MM.1S (cell line): ENCODE results near the gene TMEM259.

Source experiments
- DNase-seq: peaks from one replicate; pipeline ENCODE4 v3.0.0-alpha.2; 2015
- H2AFZ ChIP-seq: fragments of 300-600 bp; sonication (generic); 2 replicates; pipeline ENCODE4 v1.6.0; 2016; ENCODE audit warnings: antibody characterized with exemption, low read length
- H3F3A ChIP-seq: fragments of 300-600 bp; sonication (generic); 2 replicates; pipeline ENCODE4 v1.6.1; 2016; ENCODE audit warnings: mild to moderate bottlenecking, antibody characterized with exemption, low read length, moderate library complexity, mixed read lengths; ENCODE audit not compliant: insufficient read depth
- H3K27ac ChIP-seq: fragments of 300-600 bp; sonication (generic); 2 replicates; pipeline ENCODE4 v1.5.1; 2016; ENCODE audit warnings: mild to moderate bottlenecking, low read length
- H3K27me3 ChIP-seq: fragments of 300-600 bp; sonication (generic); replicated peaks from 2 replicates; pipeline ENCODE4 v1.6.0; 2016; ENCODE audit warnings: low read length; ENCODE audit not compliant: insufficient read depth
- H3K36me3 ChIP-seq: fragments of 300-600 bp; sonication (generic); replicated peaks from 2 replicates; pipeline ENCODE4 v1.6.1; 2016; ENCODE audit warnings: mild to moderate bottlenecking, low read length, mixed read lengths; ENCODE audit not compliant: insufficient read depth
- H3K4me1 ChIP-seq: fragments of 300-600 bp; sonication (generic); 2 replicates; pipeline ENCODE4 v1.6.1; 2016; ENCODE audit warnings: low read length, mixed read lengths
- H3K4me2 ChIP-seq: fragments of 300-600 bp; sonication (generic); 2 replicates; pipeline ENCODE4 v1.6.0; 2016; ENCODE audit warnings: low read depth, low read length
- H3K4me3 ChIP-seq: fragments of 300-600 bp; sonication (generic); 2 replicates; pipeline ENCODE4 v1.5.1; 2016; ENCODE audit warnings: low read length, mixed read lengths
- H3K79me2 ChIP-seq: fragments of 300-600 bp; sonication (generic); 2 replicates; pipeline ENCODE4 v1.6.1; 2016; ENCODE audit warnings: mixed run types, low read length, mixed read lengths
- H3K9ac ChIP-seq: fragments of 300-600 bp; sonication (generic); 2 replicates; pipeline ENCODE4 v1.6.1; 2016; ENCODE audit warnings: low read length, mixed read lengths
- H3K9me2 ChIP-seq: fragments of 300-600 bp; sonication (generic); replicated peaks from 2 replicates; pipeline ENCODE4 v1.6.1; 2016; ENCODE audit warnings: mild to moderate bottlenecking, low read length, mixed read lengths; ENCODE audit not compliant: insufficient read depth
- H3K9me3 ChIP-seq: fragments of 300-600 bp; sonication (generic); replicated peaks from 2 replicates; pipeline ENCODE4 v1.6.1; 2016; ENCODE audit warnings: mild to moderate bottlenecking, low read length, mixed read lengths; ENCODE audit not compliant: insufficient read depth
- H4K20me1 ChIP-seq: fragments of 300-600 bp; sonication (generic); 2 replicates; pipeline ENCODE4 v1.6.1; 2016; ENCODE audit warnings: mild to moderate bottlenecking, low read length, moderate library complexity, mixed read lengths; ENCODE audit not compliant: insufficient read depth
- CTCF ChIP-seq: fragments of 300-600 bp; sonication (generic); IDR thresholded peaks from 2 replicates; pipeline ENCODE4 v1.5.1; 2016; ENCODE audit warnings: antibody characterized with exemption, low read length, mixed read lengths
- EZH2 ChIP-seq: fragments of 300-600 bp; sonication (generic); optimal IDR thresholded peaks from 2 replicates; pipeline ENCODE3; 2017; ENCODE audit warnings: low read depth, mild to moderate bottlenecking, antibody characterized with exemption, low read length, mixed read lengths
- EZH2phosphoT487 ChIP-seq: fragments of 300-600 bp; sonication (generic); IDR thresholded peaks from 2 replicates; pipeline ENCODE4 v1.6.1; 2018; ENCODE audit warnings: antibody characterized with exemption, low read length

The TMEM259 gene

DNA sequence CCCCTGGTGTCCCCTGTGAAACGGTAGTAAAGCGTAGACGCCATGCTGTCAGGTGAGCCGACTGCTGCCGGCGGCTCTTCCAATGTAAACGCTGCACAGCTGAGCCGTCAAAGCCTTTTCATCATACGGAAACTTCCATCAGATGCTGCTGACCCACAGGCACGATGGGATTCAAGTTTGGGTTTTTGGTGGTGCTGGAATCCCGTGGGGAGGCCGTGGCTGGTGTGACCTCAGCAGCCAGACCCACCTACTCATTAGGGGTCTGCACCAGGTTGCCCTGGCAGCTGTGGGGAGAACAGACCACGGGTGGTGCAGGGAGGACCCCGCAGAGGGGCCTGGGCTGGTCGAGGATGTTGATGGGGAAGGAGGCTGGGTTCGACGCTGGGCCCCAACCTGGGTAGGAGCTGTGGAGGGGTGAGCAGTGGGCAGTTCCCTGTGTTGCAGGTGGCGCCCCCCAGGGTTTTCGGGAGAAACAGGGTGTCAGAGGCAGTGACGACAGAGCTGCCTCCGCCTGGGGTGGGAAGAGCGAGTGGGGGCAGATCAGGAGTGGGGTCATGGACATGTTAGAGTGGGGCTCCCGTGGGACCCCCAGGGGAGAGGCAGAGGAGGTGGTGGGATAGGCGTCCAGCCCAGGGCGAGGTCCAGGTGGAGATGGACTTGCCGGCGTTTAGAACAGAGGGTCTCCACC is 14.1 kb downstream of the TMEM259 start:
- Histone ChIP-seq H3K36me3 (peaks cover 11% of the 10 kb centered on the region), H2AFZ (no peak overlapping the region), H3K4me3 (no peak overlapping the region), H3K9me3 (no peaks in the 10 kb centered on the region), H3K27ac (no peak overlapping the region), H3K79me2 (peaks cover under 1% of the 10 kb centered on the region; the same call in 1 of the 2 replicates), H3K9me2 (no peaks in the 10 kb centered on the region), H3K27me3 (peaks cover 20% of the 10 kb centered on the region), H3K9ac (no peak overlapping the region), H4K20me1 (no peaks in the 10 kb centered on the region), H3F3A (no peaks in the 10 kb centered on the region), H3K4me1 (no peaks in the 10 kb centered on the region), H3K4me2 (no peak overlapping the region)
- no peak for DNase-seq
- TF ChIP-seq CTCF (no peak), EZH2phosphoT487 (no peak), EZH2 (no peak)

- H4K20me1 ChIP-seq, result no peaks in the 10 kb centered on the region
- no peak overlapping the region for H3K4me3 ChIP-seq
- H3F3A ChIP-seq, result no peaks in the 10 kb centered on the region
- TF ChIP-seq EZH2phosphoT487, result no peak
- TF ChIP-seq EZH2, result no peak
- TF ChIP-seq CTCF, result no peak
- H2AFZ ChIP-seq, result no peak overlapping the region
- H3K27me3 ChIP-seq, result peaks cover 29% of the 10 kb centered on the region
- peaks cover 4% of the 10 kb centered on the region for H3K36me3 ChIP-seq
- no peak overlapping the region for H3K9ac ChIP-seq
- H3K4me2 ChIP-seq, result no peak overlapping the region
- H3K9me2 ChIP-seq, result no peaks in the 10 kb centered on the region
- H3K4me1 ChIP-seq, result no peaks in the 10 kb centered on the region
- H3K27ac ChIP-seq, result no peak overlapping the region
- no peaks in the 10 kb centered on the region for H3K79me2 ChIP-seq
- DNase-seq, result no peak
- no peaks in the 10 kb centered on the region for H3K9me3 ChIP-seq
Observed at GRCh38 chr19:1004803-1005664, 15.9 kb downstream of the TMEM259 start.

DNA sequence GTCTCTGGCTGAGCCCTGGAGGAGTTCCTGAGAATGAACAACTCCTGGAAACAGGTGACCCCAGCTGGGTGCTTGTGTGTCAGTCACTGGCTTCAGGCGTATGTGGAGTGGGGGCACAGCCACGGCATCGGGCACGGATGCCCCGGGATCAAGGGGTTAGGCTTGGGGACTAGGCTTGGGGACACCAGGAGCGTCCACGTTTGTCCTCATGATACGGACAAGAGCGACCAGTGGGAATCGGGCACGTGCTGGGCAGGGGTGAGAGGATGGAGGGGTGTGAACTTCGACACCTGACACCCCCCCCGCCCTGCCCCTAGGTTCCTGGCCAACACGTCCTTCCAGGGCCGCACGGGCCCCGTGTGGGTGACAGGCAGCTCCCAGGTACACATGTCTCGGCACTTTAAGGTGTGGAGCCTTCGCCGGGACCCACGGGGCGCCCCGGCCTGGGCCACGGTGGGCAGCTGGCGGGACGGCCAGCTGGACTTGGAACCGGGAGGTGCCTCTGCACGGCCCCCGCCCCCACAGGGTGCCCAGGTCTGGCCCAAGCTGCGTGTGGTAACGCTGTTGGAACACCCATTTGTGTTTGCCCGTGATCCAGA is 16.6 kb downstream of the TMEM259 start:
- no peaks in the 10 kb centered on the region for H3K4me1 ChIP-seq
- H3K9ac ChIP-seq, result no peak overlapping the region
- H2AFZ ChIP-seq, result no peak overlapping the region
- H4K20me1 ChIP-seq, result no peaks in the 10 kb centered on the region
- DNase-seq, result no peak
- no peak overlapping the region for H3K4me3 ChIP-seq
- H3K9me3 ChIP-seq, result no peaks in the 10 kb centered on the region
- H3F3A ChIP-seq, result no peaks in the 10 kb centered on the region
- no peaks in the 10 kb centered on the region for H3K79me2 ChIP-seq
- H3K4me2 ChIP-seq, result no peak overlapping the region
- TF ChIP-seq CTCF, result no peak
- no peak for TF ChIP-seq EZH2phosphoT487
- TF ChIP-seq EZH2, result no peak
- no peaks in the 10 kb centered on the region for H3K36me3 ChIP-seq
- H3K9me2 ChIP-seq, result no peaks in the 10 kb centered on the region
- peaks cover 33% of the 10 kb centered on the region for H3K27me3 ChIP-seq
- H3K27ac ChIP-seq, result no peak overlapping the region
